H1 (cell line): ENCODE measurements around the gene GRM8. TPM values are rescaled to one million over a fixed set of nuclear protein-coding genes. Genes with fewer than 3 reads are reported as not detected.

Experiments used
- CTCF ChIA-PET: fragments of 300-600 bp; sonication (Branson Sonifier 250); formaldehyde crosslinking; loops from one replicate; lab custom pipeline; 2021; ENCODE audit not compliant: partially characterized antibody; lab: Charles Lee
- POLR2A ChIA-PET: fragments of 300-600 bp; sonication (Branson Sonifier 250); formaldehyde crosslinking; loops from one replicate; lab custom pipeline; 2021; ENCODE audit warnings: inconsistent platforms; ENCODE audit not compliant: partially characterized antibody; lab: Charles Lee
- DNase-seq, 2 experiments: peaks; one replicate each; pipeline versions ENCODE4 v3.0.0 to v3.0.0-alpha.2; 2010 to 2022; ENCODE audit warnings: low spot score in 2 of 2, low read depth in 1 of 2, mixed read lengths in 1 of 2
- FAIRE-seq: peaks from 2 replicates; lab custom pipeline; 2011; peaks lifted over from hg19 to GRCh38; lab: Jason Lieb, UNC
- H2AFZ ChIP-seq: 2 replicates; pipeline ENCODE4 v1.8.1; 2012; ENCODE audit warnings: low read length, inconsistent platforms
- H2AK5ac ChIP-seq: 2 replicates; pipeline ENCODE4 v1.6.1; 2013; ENCODE audit warnings: low read depth, low read length
- H2BK120ac ChIP-seq: replicated peaks from 2 replicates; pipeline ENCODE3; 2013; ENCODE audit warnings: low read depth, low read length, inconsistent platforms
- H2BK12ac ChIP-seq: 2 replicates; pipeline ENCODE4 v1.6.1; 2013; ENCODE audit warnings: low read depth, low read length
- H2BK15ac ChIP-seq: 2 replicates; pipeline ENCODE4 v1.6.1; 2013; ENCODE audit warnings: low read length
- H2BK20ac ChIP-seq: 2 replicates; pipeline ENCODE4 v1.6.1; 2013; ENCODE audit warnings: low read length
- H2BK5ac ChIP-seq: 2 replicates; pipeline ENCODE4 v1.6.1; 2013; ENCODE audit warnings: low read depth, low read length
- H3K14ac ChIP-seq: 2 replicates; pipeline ENCODE4 v1.6.1; 2013; ENCODE audit warnings: inconsistent platforms; ENCODE audit not compliant: insufficient read length
- H3K18ac ChIP-seq: 2 replicates; pipeline ENCODE4 v1.6.1; 2013; ENCODE audit warnings: low read length; ENCODE audit errors: extremely low read depth
- H3K23ac ChIP-seq: 2 replicates; pipeline ENCODE4 v1.6.1; 2013; ENCODE audit warnings: inconsistent platforms; ENCODE audit not compliant: insufficient read length
- H3K23me2 ChIP-seq: 2 replicates; pipeline ENCODE4 v1.6.1; 2013; ENCODE audit warnings: low read depth, low read length
- H3K27ac ChIP-seq: 2 replicates; pipeline ENCODE4 v1.6.1; 2011; ENCODE audit warnings: low read depth, low read length, inconsistent platforms
- H3K27me3 ChIP-seq, 4 experiments: replicated peaks in 1 of 4; 1 replicate in 1 of 4; 2 replicates in 3 of 4; pipeline versions ENCODE4 v1.6.1 to v1.8.1; 2011 to 2013; ENCODE audit warnings: low read length in 3 of 4, mild to moderate bottlenecking in 3 of 4, inconsistent platforms in 2 of 4, mixed read lengths in 2 of 4, moderate library complexity in 1 of 4; ENCODE audit not compliant: control insufficient read depth in 3 of 4, insufficient read depth in 3 of 4; ENCODE audit errors: extremely low read depth in 1 of 4
- H3K36me3 ChIP-seq, 4 experiments: 2 replicates each; pipeline versions ENCODE4 v1.6.1 to v1.8.1; 2011 to 2013; ENCODE audit warnings: mild to moderate bottlenecking in 4 of 4, low read length in 3 of 4, moderate library complexity in 2 of 4, control low read depth in 1 of 4, inconsistent platforms in 1 of 4; ENCODE audit not compliant: insufficient read depth in 4 of 4, control insufficient read depth in 2 of 4
- H3K4ac ChIP-seq: replicated peaks from 2 replicates; pipeline ENCODE3; 2013; ENCODE audit warnings: low read length, low read depth, mixed read lengths, inconsistent platforms; ENCODE audit not compliant: insufficient read length
- H3K4me1 ChIP-seq, 4 experiments: replicated peaks in 1 of 4; 1 replicate in 1 of 4; 2 replicates in 3 of 4; pipeline versions ENCODE4 v1.6.1 to v1.8.1; 2011 to 2013; ENCODE audit warnings: low read length in 3 of 4, inconsistent platforms in 2 of 4, mixed read lengths in 1 of 4; ENCODE audit not compliant: insufficient read depth in 4 of 4, control insufficient read depth in 3 of 4
- H3K4me2 ChIP-seq, 2 experiments: 2 replicates each; pipeline versions ENCODE4 v1.6.1 to v1.8.1; 2011 to 2013; ENCODE audit warnings: low read depth in 2 of 2, low read length in 2 of 2, control low read depth in 1 of 2, inconsistent platforms in 1 of 2, mild to moderate bottlenecking in 1 of 2; ENCODE audit not compliant: insufficient read depth in 1 of 2
- H3K4me3 ChIP-seq, 4 experiments: fragments of 200-600, 300-600 bp in 1 of 4; sonication (generic), shearing (Covaris generic), sonication (Bioruptor Twin) in 1 of 4; 2 replicates each; pipeline versions ENCODE4 v1.5.1 to v1.8.1; 2011 to 2016; ENCODE audit warnings: low read length in 4 of 4, low read depth in 3 of 4, control low read depth in 2 of 4, inconsistent platforms in 2 of 4, mild to moderate bottlenecking in 2 of 4, mixed read lengths in 1 of 4, moderate library complexity in 1 of 4; ENCODE audit not compliant: insufficient read depth in 2 of 4; ENCODE audit errors: extremely low read depth in 1 of 4
- H3K56ac ChIP-seq: replicated peaks from 2 replicates; pipeline ENCODE3; 2013; ENCODE audit warnings: low read depth, mild to moderate bottlenecking, mixed read lengths, low read length, inconsistent platforms; ENCODE audit not compliant: insufficient read length
- H3K79me1 ChIP-seq: 2 replicates; pipeline ENCODE4 v1.6.1; 2013; ENCODE audit warnings: low read depth, low read length, control low read depth
- H3K79me2 ChIP-seq, 2 experiments: 2 replicates each; pipeline versions ENCODE4 v1.6.1 to v1.8.1; 2012 to 2013; ENCODE audit warnings: low read length in 2 of 2, mild to moderate bottlenecking in 2 of 2, inconsistent platforms in 1 of 2; ENCODE audit not compliant: insufficient read depth in 2 of 2, control insufficient read depth in 1 of 2
- H3K9ac ChIP-seq, 4 experiments: replicated peaks in 1 of 4; 1 replicate in 1 of 4; 2 replicates in 3 of 4; pipeline versions ENCODE4 v1.6.1 to v1.8.1; 2011 to 2013; ENCODE audit warnings: low read depth in 3 of 4, low read length in 3 of 4, control low read depth in 2 of 4, mild to moderate bottlenecking in 2 of 4, moderate library complexity in 2 of 4, inconsistent platforms in 1 of 4; ENCODE audit errors: extremely low read depth in 1 of 4
- H3K9me3 ChIP-seq, 2 experiments: 2 replicates each; pipeline versions ENCODE4 v1.6.1 to v1.8.1; 2012 to 2013; ENCODE audit warnings: mild to moderate bottlenecking in 2 of 2, moderate library complexity in 2 of 2, control low read depth in 1 of 2, inconsistent platforms in 1 of 2, low read depth in 1 of 2, low read length in 1 of 2, mixed read lengths in 1 of 2; ENCODE audit not compliant: insufficient read depth in 2 of 2
- H4K20me1 ChIP-seq, 2 experiments: replicated peaks in 1 of 2; 2 replicates each; pipeline versions ENCODE3 to v1.8.1; 2011 to 2013; ENCODE audit warnings: inconsistent platforms in 2 of 2, low read length in 2 of 2, mild to moderate bottlenecking in 1 of 2; ENCODE audit not compliant: insufficient read depth in 2 of 2, control insufficient read depth in 1 of 2
- H4K5ac ChIP-seq: 2 replicates; pipeline ENCODE4 v1.6.1; 2013; ENCODE audit warnings: low read length, low read depth, mixed read lengths, inconsistent platforms; ENCODE audit not compliant: insufficient read length
- H4K8ac ChIP-seq: 2 replicates; pipeline ENCODE4 v1.8.0; 2013; ENCODE audit warnings: mild to moderate bottlenecking, moderate library complexity, low read length, inconsistent platforms; ENCODE audit not compliant: insufficient read depth; ENCODE audit errors: extremely low read depth
- H4K91ac ChIP-seq: replicated peaks from 2 replicates; pipeline ENCODE3; 2013; ENCODE audit warnings: low read length, mixed read lengths, inconsistent platforms; ENCODE audit not compliant: insufficient read length
- ASH2L ChIP-seq: fragments of 200-600, 300-600 bp; sonication (generic); IDR thresholded peaks from one replicate; pipeline ENCODE4 v1.7.1; 2017; ENCODE audit warnings: low read length
- FOSL1 ChIP-seq: IDR thresholded peaks from 2 replicates; pipeline ENCODE4 v1.6.1; 2011; ENCODE audit warnings: mild to moderate bottlenecking, low read depth, low read length, moderate library complexity; ENCODE audit not compliant: insufficient read depth
- KDM4A ChIP-seq: IDR thresholded peaks from one replicate; pipeline ENCODE4 v1.7.1; 2012; ENCODE audit warnings: low read depth, mild to moderate bottlenecking, moderate library complexity, low read length, inconsistent platforms; ENCODE audit not compliant: severe bottlenecking
- POLR2A ChIP-seq, 2 experiments: IDR thresholded peaks; 1 replicate in 1 of 2; 2 replicates in 1 of 2; pipeline ENCODE4 v1.6.1; 2011; ENCODE audit warnings: low read depth in 2 of 2, low read length in 2 of 2, mild to moderate bottlenecking in 2 of 2; ENCODE audit errors: control extremely low read depth in 1 of 2
- POLR2AphosphoS5 ChIP-seq: IDR thresholded peaks from 2 replicates; pipeline ENCODE4 v1.6.1; 2011; ENCODE audit warnings: low read depth, low read length
- RAD21 ChIP-seq, 2 experiments: IDR thresholded peaks in 1 of 2; conservative IDR thresholded peaks in 1 of 2; 2 replicates each; pipeline ENCODE4 v1.6.1; 2011; ENCODE audit warnings: low read depth in 2 of 2, low read length in 2 of 2, improper control_type of control experiment in 1 of 2, inconsistent platforms in 1 of 2, mild to moderate bottlenecking in 1 of 2, moderate library complexity in 1 of 2
- TAF1 ChIP-seq: IDR thresholded peaks from 2 replicates; pipeline ENCODE4 v1.6.1; 2011; ENCODE audit warnings: mild to moderate bottlenecking, low read depth, low read length
- WGBS, 2 experiments: shearing (Covaris generic) in 1 of 2; methylation state at CpG; one replicate each; pipeline versions ENCODE4 v1.1.6 to v1.1.7; 2013 to 2015; ENCODE audit warnings: low lambda C conversion rate in 2 of 2, mixed read lengths in 2 of 2, inconsistent platforms in 1 of 2, low coverage in 1 of 2, missing lambda C conversion rate in 1 of 2; ENCODE audit not compliant: insufficient replicate concordance in 2 of 2, insufficient coverage in 1 of 2, insufficient read length in 1 of 2; ENCODE audit errors: extremely low coverage in 1 of 2, missing lambda C conversion rate in 1 of 2; 5-methylcytosine and 5-hydroxymethylcytosine counted together
- polyA plus RNA-seq, 7 experiments: library from polyadenylated mRNA; depleted of rRNA in 3 of 7; stranded (reverse) in 5 of 7; unstranded in 2 of 7; fragments of >200 nt in 5 of 7; fragments of 200-250 nt in 2 of 7; gene quantifications; 1 replicate in 5 of 7; 2 replicates in 1 of 7; 4 replicates in 1 of 7; pipeline versions ENCODE4 v1.2.1 to v1.2.3, GENCODE V29; 2011 to 2013; ENCODE audit warnings: missing spikeins in 2 of 7, mixed read lengths in 2 of 7
- total RNA-seq: library from RNA; stranded (reverse); fragmentation: NEBNext Ultra II Directional; extraction: Animal tissue kit (Norgen Biotek cat#: 25700); gene quantifications from 2 replicates; pipeline ENCODE4 v1.2.1, GENCODE V29; 2021
- TF ChIP-seq, protein P1 (sequence below): IDR thresholded peaks from 2 replicates; pipeline ENCODE4 v1.6.1; 2012; ENCODE audit warnings: inconsistent platforms
- TF ChIP-seq, protein P2 (sequence below): IDR thresholded peaks from 2 replicates; pipeline ENCODE4 v1.6.1; 2011; ENCODE audit warnings: low read depth, mild to moderate bottlenecking, low read length; ENCODE audit not compliant: insufficient read depth

Gene GRM8
- total and polyA plus RNA-seq, 2 of the 8 experiments (the other 6 are each of a cell fraction or from before 2014, with no cell fraction given): 2.6 to 2.8 TPM

DNA sequence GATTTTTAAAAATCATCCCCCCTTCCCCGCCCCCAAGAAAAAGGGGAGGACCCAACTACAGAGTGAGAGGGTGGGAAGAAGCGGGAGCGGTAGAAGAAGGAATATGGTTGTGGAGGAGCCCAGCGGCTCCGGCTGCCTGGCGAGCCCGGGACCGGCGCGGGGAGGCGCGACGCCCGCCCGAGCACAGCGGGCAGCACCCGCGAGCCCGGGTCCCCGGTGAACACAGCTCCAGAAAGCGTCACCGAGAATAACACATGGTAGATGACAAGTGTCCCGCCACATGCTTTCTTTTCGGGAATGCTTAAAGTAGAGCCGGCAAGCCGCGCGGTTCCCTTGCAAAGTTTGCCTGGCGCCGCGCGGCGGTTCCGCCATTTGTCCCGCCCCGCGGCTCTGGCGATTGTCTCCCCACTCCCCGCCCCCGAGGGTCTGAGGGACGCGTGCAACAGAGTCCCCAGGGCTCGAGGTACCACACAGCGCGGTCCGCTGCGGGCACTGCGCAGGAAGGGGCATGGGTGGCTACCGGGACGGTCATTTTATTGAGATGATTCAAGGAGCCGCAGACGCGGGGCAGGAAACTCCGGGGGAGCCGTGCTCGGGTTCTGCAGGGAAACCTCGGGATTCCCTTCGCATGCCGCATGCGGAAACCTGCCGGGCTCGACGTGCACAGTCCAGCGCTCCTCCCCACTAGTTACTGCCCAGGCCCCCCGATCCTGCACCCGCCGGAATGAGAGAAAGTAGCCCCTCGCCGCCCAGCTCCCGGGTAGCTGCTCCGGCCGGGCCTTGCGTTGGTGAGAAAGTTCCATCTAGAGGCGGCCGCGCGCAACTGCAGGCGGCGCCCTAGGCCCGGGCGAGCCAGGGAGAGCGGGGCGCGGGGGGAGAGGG, 781 bp upstream of the GRM8 start:
- H2BK20ac ChIP-seq: no peak overlapping the region
- H2AK5ac ChIP-seq: no peak overlapping the region
- H2AFZ ChIP-seq: peak overlapping the region; percentile 47; the same call in 1 of the 2 replicates
- H3K4me3 ChIP-seq: peak overlapping the region; percentile 62 to 87 (median 77)
- H3K27me3 ChIP-seq: peaks cover 26 to 53% (median 46%) of the 10 kb centered on the region in 4 experiments
- H2BK12ac ChIP-seq: no peak overlapping the region
- CTCF ChIA-PET: interaction anchor here (0.8 to 5.0 kb wide), 27 partner anchors 9 to 451 kb away, joined by 3 to 21 read pairs (median 4); partner anchors contain the start of gene ZNF800
- H3K4me1 ChIP-seq: peaks cover 0 to 8% (median 3%) of the 10 kb centered on the region in 4 experiments; a peak in 3 of 7 replicates
- POLR2A ChIA-PET: interaction anchor here (0.6 kb wide), 1 partner anchor 22 kb away, joined by 3 read pairs; no protein-coding TSS in a partner anchor
- H3K18ac ChIP-seq: peak overlapping the region; percentile 87
- 2% methylated on average over 50 of the region's 84 CpGs; no CpG with 5 or more reads in 1 of the 2 experiments for WGBS, 2 experiments
- H2BK120ac ChIP-seq: no peak overlapping the region
- H2BK5ac ChIP-seq: no peak overlapping the region; the same call in 1 of the 2 replicates
- H3K9me3 ChIP-seq: no peaks in the 10 kb centered on the region
- no peak overlapping the region for H3K27ac ChIP-seq
- peak; percentile 34 to 87 for DNase-seq
- H4K8ac ChIP-seq: peak overlapping the region; percentile 91
- H3K23ac ChIP-seq: no peak overlapping the region
- H3K79me2 ChIP-seq: no peaks in the 10 kb centered on the region
- FAIRE-seq: no peak
- no peak overlapping the region for H3K14ac ChIP-seq
- peak overlapping the region; percentile 96 to 100 for H3K4me2 ChIP-seq
- no peak overlapping the region for H3K56ac ChIP-seq
- peaks cover 18% of the 10 kb centered on the region for H3K23me2 ChIP-seq
- H3K4ac ChIP-seq: no peak overlapping the region
- peak overlapping the region; percentile 72 for H4K91ac ChIP-seq
- no peak overlapping the region for H2BK15ac ChIP-seq
- H4K20me1 ChIP-seq: peaks cover 0 to 10% of the 10 kb centered on the region in 2 experiments
- H3K9ac ChIP-seq: peak overlapping the region; percentile 46 to 65 (median 56)
- no peaks in the 10 kb centered on the region for H3K79me1 ChIP-seq
- H4K5ac ChIP-seq: no peak overlapping the region
- H3K36me3 ChIP-seq: no peaks in the 10 kb centered on the region; a peak in 1 of 8 replicates
- TF ChIP-seq FOSL1: no peak
- TF ChIP-seq TAF1: peak; percentile 50; the same call in 1 of the 2 replicates
- TF ChIP-seq KDM4A: peak; percentile 75
- peak; percentile 76 to 88 for TF ChIP-seq RAD21 (IDR thresholded peaks at IDR 0.05 in 1 of 2, conservative IDR thresholded peaks at IDR 0.05 in 1 of 2; ENCODE audit: low read depth in 2 of 2, low read length in 2 of 2)
- TF ChIP-seq POLR2A (IDR thresholded peaks at IDR 0.05; ENCODE audit: control extremely low read depth in 1 of 2, low read depth in 2 of 2, low read length in 2 of 2): peak; percentile 35 to 60
- TF ChIP-seq POLR2AphosphoS5: peak; percentile 28; the same call in 1 of the 2 replicates
- TF ChIP-seq, protein P1, sequence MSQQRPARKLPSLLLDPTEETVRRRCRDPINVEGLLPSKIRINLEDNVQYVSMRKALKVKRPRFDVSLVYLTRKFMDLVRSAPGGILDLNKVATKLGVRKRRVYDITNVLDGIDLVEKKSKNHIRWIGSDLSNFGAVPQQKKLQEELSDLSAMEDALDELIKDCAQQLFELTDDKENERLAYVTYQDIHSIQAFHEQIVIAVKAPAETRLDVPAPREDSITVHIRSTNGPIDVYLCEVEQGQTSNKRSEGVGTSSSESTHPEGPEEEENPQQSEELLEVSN: peak; percentile 39; the same call in 1 of the 2 replicates
- TF ChIP-seq, protein P2, sequence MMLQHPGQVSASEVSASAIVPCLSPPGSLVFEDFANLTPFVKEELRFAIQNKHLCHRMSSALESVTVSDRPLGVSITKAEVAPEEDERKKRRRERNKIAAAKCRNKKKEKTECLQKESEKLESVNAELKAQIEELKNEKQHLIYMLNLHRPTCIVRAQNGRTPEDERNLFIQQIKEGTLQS: no peak
- TF ChIP-seq ASH2L: peak; percentile 28
